ENCODE measurements around the gene TRPM3.

- TF ChIP-seq POLR2A (IDR thresholded peaks at IDR 0.05): no peak
- TF ChIP-seq CTCF (IDR thresholded peaks at IDR 0.05 in 4 of 5, conservative IDR thresholded peaks at IDR 0.05 in 1 of 5): no peak
Observed at GRCh38 chr9:71098801-71099200, 22.6 kb downstream of the TRPM3 start.

All from gastrocnemius medialis (tissue), 4 donors.